H1 (cell line): Measurements from ENCODE around the gene CYRIA. TPM values are rescaled to one million over a fixed set of nuclear protein-coding genes. Genes with fewer than 3 reads are reported as not detected.

Experiments
- CTCF ChIA-PET: fragments of 300-600 bp; sonication (Branson Sonifier 250); formaldehyde crosslinking; loops from one replicate; lab custom pipeline; 2021; ENCODE audit not compliant: partially characterized antibody; lab: Charles Lee
- POLR2A ChIA-PET: fragments of 300-600 bp; sonication (Branson Sonifier 250); formaldehyde crosslinking; loops from one replicate; lab custom pipeline; 2021; ENCODE audit warnings: inconsistent platforms; ENCODE audit not compliant: partially characterized antibody; lab: Charles Lee
- DNase-seq, 2 experiments: peaks; one replicate each; pipeline versions ENCODE4 v3.0.0 to v3.0.0-alpha.2; 2010 to 2022; ENCODE audit warnings: low spot score in 2 of 2, low read depth in 1 of 2, mixed read lengths in 1 of 2
- FAIRE-seq: peaks from 2 replicates; lab custom pipeline; 2011; peaks lifted over from hg19 to GRCh38; lab: Jason Lieb, UNC
- H2AFZ ChIP-seq: 2 replicates; pipeline ENCODE4 v1.8.1; 2012; ENCODE audit warnings: low read length, inconsistent platforms
- H2AK5ac ChIP-seq: 2 replicates; pipeline ENCODE4 v1.6.1; 2013; ENCODE audit warnings: low read depth, low read length
- H2BK120ac ChIP-seq: replicated peaks from 2 replicates; pipeline ENCODE3; 2013; ENCODE audit warnings: low read depth, low read length, inconsistent platforms
- H2BK12ac ChIP-seq: 2 replicates; pipeline ENCODE4 v1.6.1; 2013; ENCODE audit warnings: low read depth, low read length
- H2BK15ac ChIP-seq: 2 replicates; pipeline ENCODE4 v1.6.1; 2013; ENCODE audit warnings: low read length
- H2BK20ac ChIP-seq: 2 replicates; pipeline ENCODE4 v1.6.1; 2013; ENCODE audit warnings: low read length
- H2BK5ac ChIP-seq: 2 replicates; pipeline ENCODE4 v1.6.1; 2013; ENCODE audit warnings: low read depth, low read length
- H3K14ac ChIP-seq: 2 replicates; pipeline ENCODE4 v1.6.1; 2013; ENCODE audit warnings: inconsistent platforms; ENCODE audit not compliant: insufficient read length
- H3K18ac ChIP-seq: 2 replicates; pipeline ENCODE4 v1.6.1; 2013; ENCODE audit warnings: low read length; ENCODE audit errors: extremely low read depth
- H3K23ac ChIP-seq: 2 replicates; pipeline ENCODE4 v1.6.1; 2013; ENCODE audit warnings: inconsistent platforms; ENCODE audit not compliant: insufficient read length
- H3K23me2 ChIP-seq: 2 replicates; pipeline ENCODE4 v1.6.1; 2013; ENCODE audit warnings: low read depth, low read length
- H3K27ac ChIP-seq: 2 replicates; pipeline ENCODE4 v1.6.1; 2011; ENCODE audit warnings: low read depth, low read length, inconsistent platforms
- H3K27me3 ChIP-seq, 4 experiments: replicated peaks in 1 of 4; 1 replicate in 1 of 4; 2 replicates in 3 of 4; pipeline versions ENCODE4 v1.6.1 to v1.8.1; 2011 to 2013; ENCODE audit warnings: low read length in 3 of 4, mild to moderate bottlenecking in 3 of 4, inconsistent platforms in 2 of 4, mixed read lengths in 2 of 4, moderate library complexity in 1 of 4; ENCODE audit not compliant: control insufficient read depth in 3 of 4, insufficient read depth in 3 of 4; ENCODE audit errors: extremely low read depth in 1 of 4
- H3K36me3 ChIP-seq, 4 experiments: 2 replicates each; pipeline versions ENCODE4 v1.6.1 to v1.8.1; 2011 to 2013; ENCODE audit warnings: mild to moderate bottlenecking in 4 of 4, low read length in 3 of 4, moderate library complexity in 2 of 4, control low read depth in 1 of 4, inconsistent platforms in 1 of 4; ENCODE audit not compliant: insufficient read depth in 4 of 4, control insufficient read depth in 2 of 4
- H3K4ac ChIP-seq: replicated peaks from 2 replicates; pipeline ENCODE3; 2013; ENCODE audit warnings: low read length, low read depth, mixed read lengths, inconsistent platforms; ENCODE audit not compliant: insufficient read length
- H3K4me1 ChIP-seq, 4 experiments: replicated peaks in 1 of 4; 1 replicate in 1 of 4; 2 replicates in 3 of 4; pipeline versions ENCODE4 v1.6.1 to v1.8.1; 2011 to 2013; ENCODE audit warnings: low read length in 3 of 4, inconsistent platforms in 2 of 4, mixed read lengths in 1 of 4; ENCODE audit not compliant: insufficient read depth in 4 of 4, control insufficient read depth in 3 of 4
- H3K4me2 ChIP-seq, 2 experiments: 2 replicates each; pipeline versions ENCODE4 v1.6.1 to v1.8.1; 2011 to 2013; ENCODE audit warnings: low read depth in 2 of 2, low read length in 2 of 2, control low read depth in 1 of 2, inconsistent platforms in 1 of 2, mild to moderate bottlenecking in 1 of 2; ENCODE audit not compliant: insufficient read depth in 1 of 2
- H3K4me3 ChIP-seq, 4 experiments: fragments of 200-600, 300-600 bp in 1 of 4; sonication (generic), shearing (Covaris generic), sonication (Bioruptor Twin) in 1 of 4; 2 replicates each; pipeline versions ENCODE4 v1.5.1 to v1.8.1; 2011 to 2016; ENCODE audit warnings: low read length in 4 of 4, low read depth in 3 of 4, control low read depth in 2 of 4, inconsistent platforms in 2 of 4, mild to moderate bottlenecking in 2 of 4, mixed read lengths in 1 of 4, moderate library complexity in 1 of 4; ENCODE audit not compliant: insufficient read depth in 2 of 4; ENCODE audit errors: extremely low read depth in 1 of 4
- H3K56ac ChIP-seq: replicated peaks from 2 replicates; pipeline ENCODE3; 2013; ENCODE audit warnings: low read depth, mild to moderate bottlenecking, mixed read lengths, low read length, inconsistent platforms; ENCODE audit not compliant: insufficient read length
- H3K79me1 ChIP-seq: 2 replicates; pipeline ENCODE4 v1.6.1; 2013; ENCODE audit warnings: low read depth, low read length, control low read depth
- H3K79me2 ChIP-seq, 2 experiments: 2 replicates each; pipeline versions ENCODE4 v1.6.1 to v1.8.1; 2012 to 2013; ENCODE audit warnings: low read length in 2 of 2, mild to moderate bottlenecking in 2 of 2, inconsistent platforms in 1 of 2; ENCODE audit not compliant: insufficient read depth in 2 of 2, control insufficient read depth in 1 of 2
- H3K9ac ChIP-seq, 4 experiments: replicated peaks in 1 of 4; 1 replicate in 1 of 4; 2 replicates in 3 of 4; pipeline versions ENCODE4 v1.6.1 to v1.8.1; 2011 to 2013; ENCODE audit warnings: low read depth in 3 of 4, low read length in 3 of 4, control low read depth in 2 of 4, mild to moderate bottlenecking in 2 of 4, moderate library complexity in 2 of 4, inconsistent platforms in 1 of 4; ENCODE audit errors: extremely low read depth in 1 of 4
- H3K9me3 ChIP-seq, 2 experiments: 2 replicates each; pipeline versions ENCODE4 v1.6.1 to v1.8.1; 2012 to 2013; ENCODE audit warnings: mild to moderate bottlenecking in 2 of 2, moderate library complexity in 2 of 2, control low read depth in 1 of 2, inconsistent platforms in 1 of 2, low read depth in 1 of 2, low read length in 1 of 2, mixed read lengths in 1 of 2; ENCODE audit not compliant: insufficient read depth in 2 of 2
- H4K20me1 ChIP-seq, 2 experiments: replicated peaks in 1 of 2; 2 replicates each; pipeline versions ENCODE3 to v1.8.1; 2011 to 2013; ENCODE audit warnings: inconsistent platforms in 2 of 2, low read length in 2 of 2, mild to moderate bottlenecking in 1 of 2; ENCODE audit not compliant: insufficient read depth in 2 of 2, control insufficient read depth in 1 of 2
- H4K5ac ChIP-seq: 2 replicates; pipeline ENCODE4 v1.6.1; 2013; ENCODE audit warnings: low read length, low read depth, mixed read lengths, inconsistent platforms; ENCODE audit not compliant: insufficient read length
- H4K8ac ChIP-seq: 2 replicates; pipeline ENCODE4 v1.8.0; 2013; ENCODE audit warnings: mild to moderate bottlenecking, moderate library complexity, low read length, inconsistent platforms; ENCODE audit not compliant: insufficient read depth; ENCODE audit errors: extremely low read depth
- H4K91ac ChIP-seq: replicated peaks from 2 replicates; pipeline ENCODE3; 2013; ENCODE audit warnings: low read length, mixed read lengths, inconsistent platforms; ENCODE audit not compliant: insufficient read length
- CEBPB ChIP-seq: IDR thresholded peaks from 2 replicates; pipeline ENCODE4 v1.6.1; 2012; ENCODE audit warnings: low read depth, low read length
- FOSL1 ChIP-seq: IDR thresholded peaks from 2 replicates; pipeline ENCODE4 v1.6.1; 2011; ENCODE audit warnings: mild to moderate bottlenecking, low read depth, low read length, moderate library complexity; ENCODE audit not compliant: insufficient read depth
- GABPA ChIP-seq: IDR thresholded peaks from 2 replicates; pipeline ENCODE4 v1.6.1; 2011; ENCODE audit warnings: mild to moderate bottlenecking, low read length, moderate library complexity, borderline replicate concordance; ENCODE audit not compliant: insufficient read depth
- SAP30 ChIP-seq: fragments of 300-600 bp; sonication (generic); IDR thresholded peaks from 2 replicates; pipeline ENCODE4 v1.7.1; 2012; ENCODE audit warnings: low read length, moderate library complexity, mild to moderate bottlenecking, inconsistent platforms; ENCODE audit not compliant: insufficient read depth, insufficient replicate concordance
- SIX5 ChIP-seq: IDR thresholded peaks from 2 replicates; pipeline ENCODE4 v1.6.1; 2011; ENCODE audit warnings: mild to moderate bottlenecking, low read depth, low read length
- SRF ChIP-seq: IDR thresholded peaks from 2 replicates; pipeline ENCODE4 v1.6.1; 2011; ENCODE audit warnings: mild to moderate bottlenecking, low read depth, low read length, moderate library complexity
- TAF7 ChIP-seq: optimal IDR thresholded peaks from 2 replicates; pipeline ENCODE3; 2011; ENCODE audit warnings: low read depth, mild to moderate bottlenecking, inconsistent platforms, low read length, moderate library complexity, borderline replicate concordance
- WGBS, 2 experiments: shearing (Covaris generic) in 1 of 2; methylation state at CpG; one replicate each; pipeline versions ENCODE4 v1.1.6 to v1.1.7; 2013 to 2015; ENCODE audit warnings: low lambda C conversion rate in 2 of 2, mixed read lengths in 2 of 2, inconsistent platforms in 1 of 2, low coverage in 1 of 2, missing lambda C conversion rate in 1 of 2; ENCODE audit not compliant: insufficient replicate concordance in 2 of 2, insufficient coverage in 1 of 2, insufficient read length in 1 of 2; ENCODE audit errors: extremely low coverage in 1 of 2, missing lambda C conversion rate in 1 of 2; 5-methylcytosine and 5-hydroxymethylcytosine counted together
- polyA plus RNA-seq, 7 experiments: library from polyadenylated mRNA; depleted of rRNA in 3 of 7; stranded (reverse) in 5 of 7; unstranded in 2 of 7; fragments of >200 nt in 5 of 7; fragments of 200-250 nt in 2 of 7; gene quantifications; 1 replicate in 5 of 7; 2 replicates in 1 of 7; 4 replicates in 1 of 7; pipeline versions ENCODE4 v1.2.1 to v1.2.3, GENCODE V29; 2011 to 2013; ENCODE audit warnings: missing spikeins in 2 of 7, mixed read lengths in 2 of 7
- total RNA-seq: library from RNA; stranded (reverse); fragmentation: NEBNext Ultra II Directional; extraction: Animal tissue kit (Norgen Biotek cat#: 25700); gene quantifications from 2 replicates; pipeline ENCODE4 v1.2.1, GENCODE V29; 2021
- TF ChIP-seq, protein P1 (sequence below), 3 experiments: IDR thresholded peaks; 1 replicate in 2 of 3; 2 replicates in 1 of 3; pipeline versions ENCODE4 v1.5.1 to v1.6.1; 2011; ENCODE audit warnings: low read length in 3 of 3, mild to moderate bottlenecking in 3 of 3, inconsistent platforms in 2 of 3, low read depth in 1 of 3, moderate library complexity in 1 of 3; ENCODE audit not compliant: insufficient read depth in 1 of 3; ENCODE audit errors: control extremely low read depth in 1 of 3
- TF ChIP-seq, protein P2 (sequence below): IDR thresholded peaks from 2 replicates; pipeline ENCODE4 v1.6.1; 2011; ENCODE audit warnings: low read depth, mild to moderate bottlenecking, low read length; ENCODE audit not compliant: insufficient read depth
- TF ChIP-seq, protein P3 (sequence below): IDR thresholded peaks from 2 replicates; pipeline ENCODE4 v1.6.1; 2012; ENCODE audit warnings: inconsistent platforms

The CYRIA gene
- total and polyA plus RNA-seq, 2 of the 8 experiments (the other 6 are each of a cell fraction or from before 2014, with no cell fraction given): 1.5 to 9.8 TPM

DNA sequence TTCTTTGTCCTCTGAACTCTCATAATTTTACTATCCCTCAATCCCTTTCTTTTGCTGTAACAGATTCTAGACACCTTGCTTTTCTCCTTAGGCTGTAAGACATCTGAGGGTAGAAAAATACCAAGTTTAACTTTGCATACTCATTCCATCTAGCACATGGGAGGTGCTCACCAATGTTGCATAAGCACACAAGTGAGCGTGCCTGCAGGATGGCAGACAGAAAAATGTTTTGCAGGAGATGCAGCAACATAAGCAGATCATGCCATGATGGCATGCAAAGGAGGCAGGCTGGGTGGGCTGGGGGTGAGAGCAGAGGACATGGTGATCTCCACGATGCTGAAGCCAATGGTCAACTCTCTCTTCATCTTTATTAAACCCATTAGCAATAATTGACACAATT is 24.1 kb downstream of the CYRIA start:
- H3K4me2 ChIP-seq: no peak overlapping the region
- no peak overlapping the region for H2BK5ac ChIP-seq
- no peak overlapping the region for H2BK120ac ChIP-seq
- no peaks in the 10 kb centered on the region; a peak in 1 of 4 replicates for H3K79me2 ChIP-seq
- no peak overlapping the region for H2BK12ac ChIP-seq
- H3K18ac ChIP-seq: no peak overlapping the region
- no peak overlapping the region for H2AK5ac ChIP-seq
- no peak overlapping the region for H4K5ac ChIP-seq
- no peak overlapping the region for H3K56ac ChIP-seq
- no peak overlapping the region for H3K14ac ChIP-seq
- H4K91ac ChIP-seq: no peak overlapping the region
- no peak overlapping the region for H3K4ac ChIP-seq
- H3K27ac ChIP-seq: no peak overlapping the region
- H3K9ac ChIP-seq: no peak overlapping the region
- H3K4me1 ChIP-seq: no peaks in the 10 kb centered on the region; a peak in 2 of 7 replicates
- ChIA-PET POLR2A (no interaction called here), CTCF (interaction anchor here (1.4 kb wide), 1 partner anchor 115 kb away, joined by 5 read pairs; no protein-coding TSS in a partner anchor)
- H2AFZ ChIP-seq: no peak overlapping the region
- no peaks in the 10 kb centered on the region for H3K23me2 ChIP-seq
- H3K79me1 ChIP-seq: no peaks in the 10 kb centered on the region; the same call in 1 of the 2 replicates
- no peak overlapping the region for H2BK20ac ChIP-seq
- H2BK15ac ChIP-seq: 0 out of 2 replicates have a peak overlapping the region, but pooled peaks have one; percentile 94
- DNase-seq: no peak
- H3K36me3 ChIP-seq: no peaks in the 10 kb centered on the region
- FAIRE-seq: no peak
- no peaks in the 10 kb centered on the region for H4K20me1 ChIP-seq
- peaks cover 0 to 4% of the 10 kb centered on the region in 2 experiments; a peak in 1 of 4 replicates for H3K9me3 ChIP-seq
- WGBS, 2 experiments: 95% methylated on average over 2 of the region's 2 CpGs; no CpG with 5 or more reads in 1 of the 2 experiments
- H3K27me3 ChIP-seq: no peaks in the 10 kb centered on the region
- H3K4me3 ChIP-seq: no peak overlapping the region
- H3K23ac ChIP-seq: no peak overlapping the region
- no peak overlapping the region for H4K8ac ChIP-seq
- TF ChIP-seq, protein P1, sequence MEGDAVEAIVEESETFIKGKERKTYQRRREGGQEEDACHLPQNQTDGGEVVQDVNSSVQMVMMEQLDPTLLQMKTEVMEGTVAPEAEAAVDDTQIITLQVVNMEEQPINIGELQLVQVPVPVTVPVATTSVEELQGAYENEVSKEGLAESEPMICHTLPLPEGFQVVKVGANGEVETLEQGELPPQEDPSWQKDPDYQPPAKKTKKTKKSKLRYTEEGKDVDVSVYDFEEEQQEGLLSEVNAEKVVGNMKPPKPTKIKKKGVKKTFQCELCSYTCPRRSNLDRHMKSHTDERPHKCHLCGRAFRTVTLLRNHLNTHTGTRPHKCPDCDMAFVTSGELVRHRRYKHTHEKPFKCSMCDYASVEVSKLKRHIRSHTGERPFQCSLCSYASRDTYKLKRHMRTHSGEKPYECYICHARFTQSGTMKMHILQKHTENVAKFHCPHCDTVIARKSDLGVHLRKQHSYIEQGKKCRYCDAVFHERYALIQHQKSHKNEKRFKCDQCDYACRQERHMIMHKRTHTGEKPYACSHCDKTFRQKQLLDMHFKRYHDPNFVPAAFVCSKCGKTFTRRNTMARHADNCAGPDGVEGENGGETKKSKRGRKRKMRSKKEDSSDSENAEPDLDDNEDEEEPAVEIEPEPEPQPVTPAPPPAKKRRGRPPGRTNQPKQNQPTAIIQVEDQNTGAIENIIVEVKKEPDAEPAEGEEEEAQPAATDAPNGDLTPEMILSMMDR (IDR thresholded peaks at IDR 0.05; ENCODE audit: control extremely low read depth in 1 of 3, insufficient read depth in 1 of 3, low read depth in 1 of 3, low read length in 3 of 3): no peak
- TF ChIP-seq SRF: no peak
- TF ChIP-seq TAF7: no peak
- no peak for TF ChIP-seq GABPA
- TF ChIP-seq CEBPB: no peak
- no peak for TF ChIP-seq SIX5
- TF ChIP-seq, protein P2, sequence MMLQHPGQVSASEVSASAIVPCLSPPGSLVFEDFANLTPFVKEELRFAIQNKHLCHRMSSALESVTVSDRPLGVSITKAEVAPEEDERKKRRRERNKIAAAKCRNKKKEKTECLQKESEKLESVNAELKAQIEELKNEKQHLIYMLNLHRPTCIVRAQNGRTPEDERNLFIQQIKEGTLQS: no peak
- no peak for TF ChIP-seq FOSL1
- TF ChIP-seq SAP30: no peak
- TF ChIP-seq, protein P3, sequence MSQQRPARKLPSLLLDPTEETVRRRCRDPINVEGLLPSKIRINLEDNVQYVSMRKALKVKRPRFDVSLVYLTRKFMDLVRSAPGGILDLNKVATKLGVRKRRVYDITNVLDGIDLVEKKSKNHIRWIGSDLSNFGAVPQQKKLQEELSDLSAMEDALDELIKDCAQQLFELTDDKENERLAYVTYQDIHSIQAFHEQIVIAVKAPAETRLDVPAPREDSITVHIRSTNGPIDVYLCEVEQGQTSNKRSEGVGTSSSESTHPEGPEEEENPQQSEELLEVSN: no peak
